Adipocyte (in vitro differentiated cells): ENCODE measurements around the gene PDE8B.

Source experiments
- DNase-seq: peaks from one replicate; pipeline ENCODE4 v3.0.0-alpha.2; 2015; ENCODE audit warnings: low read depth
- H3K27me3 ChIP-seq: replicated peaks from 2 replicates; pipeline ENCODE4 v1.7.0; 2013; ENCODE audit warnings: mild to moderate bottlenecking, low read length, moderate library complexity; ENCODE audit not compliant: control insufficient read depth, insufficient read depth
- H3K36me3 ChIP-seq: 2 replicates; pipeline ENCODE4 v1.7.0; 2013; ENCODE audit warnings: low read length, mild to moderate bottlenecking, moderate library complexity; ENCODE audit not compliant: control insufficient read depth, insufficient read depth, severe bottlenecking
- H3K4me1 ChIP-seq: 2 replicates; pipeline ENCODE4 v1.7.0; 2013; ENCODE audit warnings: mild to moderate bottlenecking, low read length, moderate library complexity; ENCODE audit not compliant: control insufficient read depth, insufficient read depth
- H3K4me3 ChIP-seq: 2 replicates; pipeline ENCODE4 v1.7.0; 2013; ENCODE audit warnings: mild to moderate bottlenecking, low read length, moderate library complexity
- H3K9ac ChIP-seq: 2 replicates; pipeline ENCODE4 v1.7.0; 2013; ENCODE audit warnings: mild to moderate bottlenecking, low read length, moderate library complexity
- H3K9me3 ChIP-seq: 2 replicates; pipeline ENCODE4 v1.7.0; 2013; ENCODE audit warnings: mild to moderate bottlenecking, low read length, moderate library complexity; ENCODE audit not compliant: control insufficient read depth

PDE8B gene

GRCh38 chr5:77221115-77221514 lies 10.6 kb downstream of the PDE8B start:
- Histone ChIP-seq H3K9me3 (no peaks in the 10 kb centered on the region), H3K4me1 (peaks cover 5% of the 10 kb centered on the region), H3K4me3 (no peak overlapping the region), H3K36me3 (no peaks in the 10 kb centered on the region), H3K27me3 (peaks cover 20% of the 10 kb centered on the region), H3K9ac (no peak overlapping the region)
- no peak for DNase-seq

GRCh38 chr5:77222722-77223121 lies 12.2 kb downstream of the PDE8B start:
- no peak for DNase-seq
- H3K4me1 ChIP-seq: peaks cover 5% of the 10 kb centered on the region
- H3K9me3 ChIP-seq: no peaks in the 10 kb centered on the region
- H3K4me3 ChIP-seq: no peak overlapping the region
- H3K9ac ChIP-seq: no peak overlapping the region
- peaks cover 20% of the 10 kb centered on the region for H3K27me3 ChIP-seq
- H3K36me3 ChIP-seq: no peaks in the 10 kb centered on the region

- no peak for DNase-seq
- Histone ChIP-seq H3K9me3 (no peaks in the 10 kb centered on the region), H3K27me3 (peaks cover 20% of the 10 kb centered on the region), H3K36me3 (no peaks in the 10 kb centered on the region), H3K9ac (no peak overlapping the region), H3K4me1 (peaks cover 5% of the 10 kb centered on the region), H3K4me3 (no peak overlapping the region)
These were observed 13.2 kb downstream of the PDE8B start for GRCh38 chr5:77223653-77224052.

DNA sequence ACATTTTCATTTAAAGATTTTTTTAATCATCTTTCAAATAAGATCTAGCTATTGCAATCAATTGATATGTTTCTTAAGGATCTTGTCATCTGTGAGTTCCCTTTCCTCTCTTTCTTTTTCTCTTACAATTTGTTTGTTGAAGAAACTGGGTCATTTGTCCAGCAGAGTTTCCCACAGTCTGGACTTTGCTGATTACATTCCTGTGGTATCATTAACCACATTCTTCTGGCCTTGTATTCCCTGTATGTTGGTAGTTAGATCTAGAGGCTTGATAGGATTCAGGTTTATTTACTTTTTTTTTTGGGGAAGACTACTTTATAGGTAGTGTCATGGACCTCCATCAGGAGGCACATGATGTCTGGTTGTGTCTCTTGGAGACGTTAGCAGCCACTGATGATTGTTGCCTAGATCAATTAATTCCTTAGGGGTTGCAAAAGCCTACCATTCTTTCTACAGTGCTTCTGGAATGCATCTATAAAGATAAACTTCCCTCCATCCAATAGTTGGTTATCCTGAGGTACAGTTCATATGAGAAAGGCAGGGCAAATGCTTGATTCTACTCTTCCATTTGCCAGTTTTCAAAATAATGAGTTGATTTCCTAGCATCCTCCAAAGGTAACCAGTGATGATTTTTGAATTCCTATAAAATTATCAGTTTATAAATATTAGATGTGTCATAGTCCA lies 14.3 kb downstream of the PDE8B start:
- peaks cover 5% of the 10 kb centered on the region for H3K4me1 ChIP-seq

DNA sequence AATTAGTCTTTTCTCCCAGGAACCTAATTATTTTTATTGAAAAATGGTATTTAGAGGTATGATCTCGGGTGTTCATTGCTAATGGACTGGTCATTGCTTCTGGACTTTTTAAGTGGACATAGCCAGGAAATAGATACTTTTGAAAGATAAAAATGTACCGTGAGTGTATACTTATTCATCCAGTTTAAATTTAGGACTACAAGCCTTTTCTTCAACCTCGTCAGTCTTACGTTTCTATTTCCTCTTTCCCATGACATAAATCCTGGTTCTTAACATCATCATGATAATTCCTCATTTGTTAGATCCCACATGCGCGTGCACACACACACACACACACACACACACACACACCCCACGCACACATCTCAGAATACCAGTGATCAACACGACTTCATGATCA lies 15.1 kb downstream of the PDE8B start:
- peaks cover 5% of the 10 kb centered on the region for H3K4me1 ChIP-seq
- H3K4me3 ChIP-seq: no peak overlapping the region
- H3K36me3 ChIP-seq: no peaks in the 10 kb centered on the region
- DNase-seq: no peak
- H3K9me3 ChIP-seq: no peaks in the 10 kb centered on the region
- peaks cover 14% of the 10 kb centered on the region for H3K27me3 ChIP-seq
- H3K9ac ChIP-seq: no peak overlapping the region

More for the DNA sequence above, 14.3 kb downstream of the PDE8B start:
- no peaks in the 10 kb centered on the region for H3K36me3 ChIP-seq
- DNase-seq: peak; percentile 16
- H3K27me3 ChIP-seq: peaks cover 20% of the 10 kb centered on the region
- no peak overlapping the region for H3K9ac ChIP-seq
- H3K4me3 ChIP-seq: no peak overlapping the region
- H3K9me3 ChIP-seq: no peaks in the 10 kb centered on the region

DNA sequence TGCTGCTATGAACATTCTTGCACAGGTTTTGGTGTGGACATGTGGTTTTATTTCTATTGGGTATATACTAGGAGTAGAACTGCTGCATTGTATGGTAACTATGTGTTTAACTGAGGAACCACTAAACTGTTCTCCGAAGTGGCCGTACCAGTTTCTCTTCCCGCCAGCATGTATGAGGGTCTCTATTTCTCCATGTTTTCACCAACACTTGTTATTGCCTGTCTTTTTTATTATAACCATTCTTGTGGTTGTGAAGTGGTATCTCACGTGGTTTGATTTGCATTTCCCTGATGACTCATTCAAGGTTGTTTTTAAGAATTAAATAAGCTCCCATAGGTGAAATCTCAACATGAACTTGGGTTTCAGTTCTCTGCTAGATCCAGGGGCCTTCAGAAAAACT lies 19.4 kb downstream of the PDE8B start:
- H3K36me3 ChIP-seq: no peaks in the 10 kb centered on the region
- no peak overlapping the region for H3K4me3 ChIP-seq
- no peaks in the 10 kb centered on the region for H3K27me3 ChIP-seq
- H3K9me3 ChIP-seq: no peaks in the 10 kb centered on the region
- no peak for DNase-seq
- H3K9ac ChIP-seq: no peak overlapping the region
- H3K4me1 ChIP-seq: peaks cover under 1% of the 10 kb centered on the region

DNA sequence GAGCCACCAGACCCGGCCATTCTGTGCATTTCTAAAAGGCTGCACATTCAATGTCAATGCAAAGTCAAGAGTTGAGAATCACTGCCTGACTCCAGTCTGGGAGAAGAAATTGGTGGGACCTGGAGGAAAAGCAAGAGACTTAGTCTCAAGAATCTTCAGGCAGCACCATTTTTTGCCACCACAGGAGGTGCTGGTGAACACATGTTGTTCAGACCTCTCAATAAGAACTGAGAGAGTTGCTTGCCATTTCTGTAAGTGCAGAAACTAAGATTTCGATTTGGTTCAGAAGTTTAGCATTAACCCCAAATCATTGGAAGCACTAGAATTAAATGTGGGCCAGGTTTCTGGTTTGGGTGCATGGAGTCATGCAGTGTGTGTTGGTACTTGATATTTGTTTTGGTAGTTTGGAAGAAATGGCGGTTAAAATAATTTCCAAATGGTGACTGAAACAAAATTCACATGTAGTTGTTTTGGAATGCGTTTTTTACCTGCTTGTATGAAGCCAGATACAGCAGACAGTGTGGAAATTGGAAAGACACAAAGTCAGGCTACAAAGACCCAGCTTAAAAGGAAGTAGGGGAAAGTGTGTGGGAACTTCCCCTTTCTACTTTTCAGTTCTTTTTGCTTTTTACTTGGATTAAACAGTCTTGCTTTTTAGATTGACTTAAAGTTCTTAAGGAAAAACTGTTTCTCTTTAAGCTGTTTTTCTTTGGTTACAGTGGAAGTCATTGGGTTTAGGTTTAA lies 20.4 kb downstream of the PDE8B start:
- H3K36me3 ChIP-seq: no peaks in the 10 kb centered on the region
- H3K4me3 ChIP-seq: no peak overlapping the region
- no peaks in the 10 kb centered on the region for H3K4me1 ChIP-seq
- no peaks in the 10 kb centered on the region for H3K9me3 ChIP-seq
- no peaks in the 10 kb centered on the region for H3K27me3 ChIP-seq
- DNase-seq: no peak
- no peak overlapping the region for H3K9ac ChIP-seq

GRCh38 chr5:77231471-77232138 lies 21.1 kb downstream of the PDE8B start:
- H3K4me1 ChIP-seq: no peaks in the 10 kb centered on the region
- peaks cover 2% of the 10 kb centered on the region for H3K9me3 ChIP-seq
- no peak overlapping the region for H3K9ac ChIP-seq
- H3K36me3 ChIP-seq: no peaks in the 10 kb centered on the region
- no peak overlapping the region for H3K4me3 ChIP-seq
- no peak for DNase-seq
- H3K27me3 ChIP-seq: no peaks in the 10 kb centered on the region

- Histone ChIP-seq H3K36me3 (no peaks in the 10 kb centered on the region), H3K4me3 (no peak overlapping the region), H3K9me3 (peaks cover 7% of the 10 kb centered on the region), H3K9ac (no peak overlapping the region), H3K4me1 (no peaks in the 10 kb centered on the region), H3K27me3 (no peaks in the 10 kb centered on the region)
- DNase-seq: no peak
These were observed 22.3 kb downstream of the PDE8B start for GRCh38 chr5:77232574-77233358.

DNA sequence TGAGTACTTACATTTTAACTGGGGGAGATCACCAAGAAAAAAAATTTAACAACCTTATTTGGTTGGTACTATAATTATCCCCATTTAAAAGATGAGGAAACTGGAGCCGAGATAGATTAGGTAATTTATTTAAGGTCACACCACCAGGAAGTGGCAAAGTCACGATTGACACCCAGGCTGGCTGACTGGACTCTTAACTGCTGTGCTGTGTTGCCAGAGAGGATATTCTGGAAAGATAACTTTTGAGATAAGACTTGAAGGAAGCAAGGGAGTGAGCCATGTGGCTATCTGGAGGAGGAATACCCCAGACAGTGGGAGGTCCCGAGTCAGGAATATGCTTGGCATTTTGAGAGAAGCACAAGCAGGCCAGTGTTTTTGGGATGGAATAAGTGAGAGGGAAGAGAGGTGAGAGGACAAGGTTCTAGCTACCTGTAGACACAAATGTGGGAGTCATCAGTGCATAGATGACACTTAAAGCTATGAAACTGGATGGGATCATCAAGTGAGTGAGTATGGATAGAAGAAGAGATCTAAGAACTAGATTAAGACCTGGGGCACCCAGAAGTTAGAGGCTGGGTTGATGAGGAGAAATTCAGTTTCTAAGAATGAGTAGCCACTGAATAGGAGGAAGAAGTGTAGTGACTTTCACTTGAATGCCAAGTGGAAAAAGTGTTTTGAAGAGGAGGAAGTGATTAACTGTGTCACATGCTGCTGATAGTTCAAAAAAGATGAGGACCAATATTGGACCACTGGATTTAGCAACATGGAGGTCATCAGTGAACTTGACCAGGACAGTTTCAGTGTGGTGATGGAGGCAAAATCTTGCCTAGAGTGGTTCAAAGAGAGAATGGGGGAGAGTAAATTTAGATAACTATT lies 25.6 kb downstream of the PDE8B start:
- Histone ChIP-seq H3K36me3 (no peaks in the 10 kb centered on the region), H3K27me3 (peaks cover 4% of the 10 kb centered on the region), H3K4me1 (no peaks in the 10 kb centered on the region), H3K9ac (no peak overlapping the region), H3K4me3 (no peak overlapping the region), H3K9me3 (peaks cover 7% of the 10 kb centered on the region)
- DNase-seq: no peak
